HUES64 (cell line): ENCODE data around the gene SPDYE11. TPM values are rescaled to one million over a fixed set of nuclear protein-coding genes. Genes with fewer than 3 reads are reported as not detected.
"Not testable (repeated sequence)": the region's sequence is repeated elsewhere in the genome, so short reads cannot be mapped to it uniquely, and the experiment has no call there.

Experiments
- H3K27ac ChIP-seq: 2 replicates; pipeline ENCODE4 v1.7.0; 2013; ENCODE audit warnings: low read depth, low read length, inconsistent platforms
- H3K27me3 ChIP-seq: 2 replicates; pipeline ENCODE4 v1.6.1; 2013; ENCODE audit warnings: mild to moderate bottlenecking, low read length; ENCODE audit not compliant: insufficient read depth
- H3K36me3 ChIP-seq: 2 replicates; pipeline ENCODE4 v1.6.1; 2013; ENCODE audit warnings: mild to moderate bottlenecking, low read length; ENCODE audit not compliant: insufficient read depth
- H3K4me1 ChIP-seq: 2 replicates; pipeline ENCODE4 v1.6.1; 2013; ENCODE audit warnings: mild to moderate bottlenecking, low read length, moderate library complexity; ENCODE audit not compliant: insufficient read depth
- H3K4me3 ChIP-seq: 2 replicates; pipeline ENCODE4 v1.5.1; 2013; ENCODE audit warnings: mild to moderate bottlenecking, low read length, moderate library complexity
- H3K9ac ChIP-seq: 2 replicates; pipeline ENCODE4 v1.6.1; 2013; ENCODE audit warnings: mild to moderate bottlenecking, low read depth, low read length
- H3K9me3 ChIP-seq: 2 replicates; pipeline ENCODE4 v1.6.1; 2013; ENCODE audit warnings: low read depth, low read length; ENCODE audit not compliant: insufficient read depth
- WGBS: fragments of 150-250, 120-280 bp; methylation state at CpG from one replicate; pipeline ENCODE4 v1.1.7; 2013; ENCODE audit warnings: missing lambda C conversion rate; 5-methylcytosine and 5-hydroxymethylcytosine counted together
- polyA plus RNA-seq, 2 experiments: library from polyadenylated mRNA; stranded (reverse); fragments of 50-300 nt; gene quantifications; one replicate each; pipeline ENCODE4 v1.2.3, GENCODE V29; 2013

Gene SPDYE11
- not detected for polyA plus RNA-seq (2013, experiment 1 of 2)
- polyA plus RNA-seq (2013, experiment 2 of 2), result not detected

- H3K36me3 ChIP-seq, H3K27ac ChIP-seq, H3K27me3 ChIP-seq, H3K4me1 ChIP-seq, H3K9ac ChIP-seq, H3K9me3 ChIP-seq, H3K4me3 ChIP-seq: not testable (repeated sequence)
- WGBS, result no CpG with 5 or more reads among the region's 8 CpGs
Measured at GRCh38 chr7:73057811-73058210, at the start of gene SPDYE11. Gene SPDYE11 (minus strand): TSS chr7:73057911. CDS start chr7:73056111, 1,800 bp downstream.

GRCh38 chr7:73085938-73086337, 28.2 kb upstream of the SPDYE11 start, which contains the start of gene SPDYE9:
Gene SPDYE9 (minus strand): TSS chr7:73086038. CDS start chr7:73084238, 1,800 bp downstream.
- not testable (repeated sequence) for H3K36me3 ChIP-seq, H3K27ac ChIP-seq

GRCh38 chr7:73029666-73030065, 28.0 kb downstream of the SPDYE11 start, which contains the start of gene SPDYE8:
Gene SPDYE8 (minus strand): TSS chr7:73029766. CDS start chr7:73027966, 1,800 bp downstream.
- not testable (repeated sequence) for H3K9ac ChIP-seq, H3K4me1 ChIP-seq, H3K36me3 ChIP-seq, H3K4me3 ChIP-seq, H3K9me3 ChIP-seq, H3K27ac ChIP-seq, H3K27me3 ChIP-seq
- no CpG with 5 or more reads among the region's 8 CpGs for WGBS

More at GRCh38 chr7:73085938-73086337, 28.2 kb upstream of the SPDYE11 start, which contains the start of gene SPDYE9:
- not testable (repeated sequence) for H3K27me3 ChIP-seq, H3K9ac ChIP-seq, H3K4me3 ChIP-seq, H3K9me3 ChIP-seq, H3K4me1 ChIP-seq
- WGBS, result no CpG with 5 or more reads among the region's 8 CpGs

GRCh38 chr7:73006491-73006890, 51.2 kb downstream of the SPDYE11 start:
- H3K36me3 ChIP-seq, H3K9me3 ChIP-seq, H3K27ac ChIP-seq, H3K27me3 ChIP-seq, H3K4me1 ChIP-seq: not testable (repeated sequence)
- 38% methylated on average over 9 of the region's 10 CpGs for whole genome bisulfite sequencing
- H3K9ac ChIP-seq, result peak overlapping the region; percentile 60; the same call in 1 of the 2 replicates
- peak overlapping the region; percentile 59 for H3K4me3 ChIP-seq

GRCh38 chr7:73005693-73006447, 51.8 kb downstream of the SPDYE11 start:
- Histone ChIP-seq H3K27ac (peak overlapping the region; percentile 89; the same call in 1 of the 2 replicates), H3K9ac (peak overlapping the region; percentile 90), H3K4me3 (peak overlapping the region; percentile 72)
- H3K4me1 ChIP-seq, H3K9me3 ChIP-seq, H3K27me3 ChIP-seq, H3K36me3 ChIP-seq: not testable (repeated sequence)
- under 1% methylated on average over 36 of the region's 66 CpGs for WGBS

GRCh38 chr7:73005356-73005692, 52.4 kb downstream of the SPDYE11 start:
- H3K4me3 ChIP-seq, result peak overlapping the region; percentile 72
- not testable (repeated sequence) for H3K27me3 ChIP-seq, H3K4me1 ChIP-seq, H3K9me3 ChIP-seq, H3K36me3 ChIP-seq
- H3K9ac ChIP-seq, result peak overlapping the region; percentile 90
- 0% methylated on average over 12 of the region's 30 CpGs for WGBS
- peak overlapping the region; percentile 89; the same call in 1 of the 2 replicates for H3K27ac ChIP-seq

- not testable (repeated sequence) for H3K36me3 ChIP-seq, H3K27ac ChIP-seq, H3K4me1 ChIP-seq, H3K9me3 ChIP-seq, H3K9ac ChIP-seq, H3K4me3 ChIP-seq, H3K27me3 ChIP-seq
- no CpG with 5 or more reads among the region's 11 CpGs for WGBS
Measured at GRCh38 chr7:72997887-72998468, 59.7 kb downstream of the SPDYE11 start.
